HG03025 (cell line): Measurements from ENCODE around the gene RAMAC.
A peak's percentile ranks its signal among the peaks of the same experiment; 100 is the strongest.
"Not testable (repeated sequence)": the region's sequence is repeated elsewhere in the genome, so short reads cannot be mapped to it uniquely, and the experiment has no call there.

Experiments used
- ATAC-seq: cut with Tn5 transposase; IDR thresholded peaks from one replicate; pipeline ENCODE4 v1.9.1; 2021; ENCODE audit warnings: mild to moderate bottlenecking, moderate library complexity; ENCODE audit not compliant: unreplicated experiment, low FRiP score

The RAMAC gene

GRCh38 chr15:82985688-82986441, at the start of gene RAMAC:
TSS of gene RAMAC (plus strand) at chr15:82986210. CDS start at chr15:82989019, 2,809 bp downstream.
- ATAC-seq: peak; percentile 87

- ATAC-seq: no peak
Measured at GRCh38 chr15:82936966-82937711, 48.9 kb upstream of the RAMAC start.

GRCh38 chr15:82937712-82938058, 48.3 kb upstream of the RAMAC start:
- ATAC-seq: no peak

GRCh38 chr15:82939678-82940077, 46.3 kb upstream of the RAMAC start:
- not testable (repeated sequence) for ATAC-seq

- no peak for ATAC-seq
Measured at GRCh38 chr15:82942691-82943090, 43.3 kb upstream of the RAMAC start.

GRCh38 chr15:82943176-82943575, 42.8 kb upstream of the RAMAC start:
- ATAC-seq: no peak

- no peak for ATAC-seq
Measured at GRCh38 chr15:82944056-82944455, 42.0 kb upstream of the RAMAC start.

- no peak for ATAC-seq
Measured at GRCh38 chr15:82944821-82945220, 41.2 kb upstream of the RAMAC start.

GRCh38 chr15:82945326-82945725, 40.7 kb upstream of the RAMAC start:
- ATAC-seq: no peak

- ATAC-seq: no peak
Measured at GRCh38 chr15:82946155-82946701, 39.8 kb upstream of the RAMAC start.

- no peak for ATAC-seq
Measured at GRCh38 chr15:82950295-82950694, 35.7 kb upstream of the RAMAC start.

- ATAC-seq: no peak
Measured at GRCh38 chr15:82950746-82951370, 35.2 kb upstream of the RAMAC start.

GRCh38 chr15:82951472-82952157, 34.4 kb upstream of the RAMAC start:
- ATAC-seq: no peak

- ATAC-seq: no peak
Measured at GRCh38 chr15:82952158-82953081, 33.6 kb upstream of the RAMAC start, which contains the start of gene HOMER2. TSS of gene HOMER2 (minus strand) at chr15:82952720. CDS start at chr15:82952535, 185 bp downstream.

GRCh38 chr15:82958638-82959037, 27.4 kb upstream of the RAMAC start:
- ATAC-seq: no peak

- no peak for ATAC-seq
Measured at GRCh38 chr15:82959423-82959822, 26.6 kb upstream of the RAMAC start.

GRCh38 chr15:82960766-82961165, 25.2 kb upstream of the RAMAC start:
- ATAC-seq: no peak

- ATAC-seq: no peak
Measured at GRCh38 chr15:82963471-82964341, 22.3 kb upstream of the RAMAC start.

- no peak for ATAC-seq
Measured at GRCh38 chr15:82964890-82965289, 21.1 kb upstream of the RAMAC start.
